IMR-90 (cell line): ENCODE results near the gene ACTA1. TPM values are rescaled to one million over a fixed set of nuclear protein-coding genes. Genes with fewer than 3 reads are reported as not detected.

ENCODE experiments used
- ATAC-seq: fragments of 200-7000 bp; cut with Tn5 transposase; 2 replicates; pipeline ENCODE4 v1.9.1; 2020; ENCODE audit warnings: low read depth, mild to moderate bottlenecking, moderate library complexity
- BruUV-seq: library from RNA; stranded (reverse); fragments of 400-500 nt; replicated peaks from 2 replicates; lab custom pipeline; 2021; lab: Mats Ljungman, UMichigan
- CTCF ChIA-PET: fragments of 300-600 bp; formaldehyde crosslinking; extraction: SDS; loops from one replicate; lab custom pipeline; 2021; ENCODE audit warnings: antibody characterized with exemption; lab: Yijun Ruan, JAX
- POLR2A ChIA-PET: fragments of 300-600 bp; sonication (Branson Sonifier 250); formaldehyde crosslinking; loops from one replicate; lab custom pipeline; 2022; ENCODE audit warnings: antibody characterized with exemption; ENCODE audit not compliant: unreplicated experiment; lab: Charles Lee
- DNase-seq: peaks from one replicate; pipeline ENCODE4 v3.0.0; 2013
- H2AFZ ChIP-seq: replicated peaks from 2 replicates; pipeline ENCODE3; 2013; ENCODE audit warnings: low read length, mild to moderate bottlenecking; ENCODE audit not compliant: poor library complexity
- H2AK5ac ChIP-seq: 2 replicates; pipeline ENCODE4 v1.6.1; 2013; ENCODE audit warnings: low read depth, low read length, inconsistent platforms
- H2AK9ac ChIP-seq: replicated peaks from 2 replicates; pipeline ENCODE3; 2013; ENCODE audit warnings: mild to moderate bottlenecking, low read depth, low read length, moderate library complexity; ENCODE audit not compliant: poor library complexity
- H2BK120ac ChIP-seq: 2 replicates; pipeline ENCODE4 v1.6.1; 2013; ENCODE audit warnings: low read depth, low read length, inconsistent platforms
- H2BK15ac ChIP-seq: 3 replicates; pipeline ENCODE4 v1.6.1; 2013; ENCODE audit warnings: low read depth, low read length, inconsistent platforms
- H2BK20ac ChIP-seq: 2 replicates; pipeline ENCODE4 v1.6.1; 2013; ENCODE audit warnings: low read depth, mild to moderate bottlenecking, inconsistent platforms, low read length, moderate library complexity
- H2BK5ac ChIP-seq: 2 replicates; pipeline ENCODE4 v1.6.1; 2013; ENCODE audit warnings: mild to moderate bottlenecking, low read depth, low read length, inconsistent platforms; ENCODE audit not compliant: poor library complexity, severe bottlenecking
- H3K14ac ChIP-seq: replicated peaks from 2 replicates; pipeline ENCODE4 v1.6.1; 2013; ENCODE audit warnings: low read depth, low read length, inconsistent platforms
- H3K18ac ChIP-seq: 2 replicates; pipeline ENCODE4 v1.6.1; 2013; ENCODE audit warnings: low read depth, low read length, control low read depth
- H3K23ac ChIP-seq: 2 replicates; pipeline ENCODE4 v1.6.1; 2013; ENCODE audit warnings: low read depth, low read length, inconsistent platforms
- H3K27ac ChIP-seq: 2 replicates; pipeline ENCODE4 v1.5.1; 2013; ENCODE audit warnings: mild to moderate bottlenecking, control low read depth, low read length; ENCODE audit not compliant: insufficient read depth
- H3K27me3 ChIP-seq: 2 replicates; pipeline ENCODE4 v1.6.1; 2013; ENCODE audit warnings: low read length; ENCODE audit not compliant: control insufficient read depth, insufficient read depth
- H3K36me3 ChIP-seq: 2 replicates; pipeline ENCODE4 v1.6.1; 2013; ENCODE audit warnings: low read length, mixed read lengths; ENCODE audit not compliant: control insufficient read depth, insufficient read depth
- H3K4ac ChIP-seq: 2 replicates; pipeline ENCODE4 v1.6.1; 2013; ENCODE audit warnings: low read depth, low read length, inconsistent platforms
- H3K4me1 ChIP-seq: 2 replicates; pipeline ENCODE4 v1.6.1; 2013; ENCODE audit warnings: low read length, mixed read lengths; ENCODE audit not compliant: control insufficient read depth, insufficient read depth
- H3K4me2 ChIP-seq: 2 replicates; pipeline ENCODE4 v1.6.1; 2013; ENCODE audit warnings: low read depth, mild to moderate bottlenecking, control low read depth, low read length, moderate library complexity
- H3K4me3 ChIP-seq: 2 replicates; pipeline ENCODE4 v1.5.1; 2013; ENCODE audit warnings: low read depth, mild to moderate bottlenecking, control low read depth, low read length, moderate library complexity; ENCODE audit not compliant: insufficient read depth
- H3K56ac ChIP-seq: 2 replicates; pipeline ENCODE4 v1.6.1; 2013; ENCODE audit warnings: low read length, inconsistent platforms; ENCODE audit not compliant: insufficient read depth; ENCODE audit errors: extremely low read depth
- H3K79me1 ChIP-seq, 2 experiments: 2 replicates each; pipeline ENCODE4 v1.6.1; 2013; ENCODE audit warnings: low read length in 2 of 2, inconsistent platforms in 1 of 2, low read depth in 1 of 2
- H3K9ac ChIP-seq: 2 replicates; pipeline ENCODE4 v1.6.1; 2013; ENCODE audit warnings: low read depth, low read length, control low read depth
- H3K9me1 ChIP-seq: 2 replicates; pipeline ENCODE4 v1.6.1; 2013; ENCODE audit warnings: low read length, inconsistent platforms; ENCODE audit not compliant: insufficient read depth
- H3K9me3 ChIP-seq: 2 replicates; pipeline ENCODE4 v1.6.1; 2013; ENCODE audit warnings: low read length; ENCODE audit not compliant: control insufficient read depth, insufficient read depth
- H4K20me1 ChIP-seq: 2 replicates; pipeline ENCODE4 v1.6.1; 2013; ENCODE audit warnings: low read length, inconsistent platforms; ENCODE audit not compliant: insufficient read depth
- H4K5ac ChIP-seq: 2 replicates; pipeline ENCODE4 v1.6.1; 2013; ENCODE audit warnings: mild to moderate bottlenecking, low read depth, low read length, control low read depth
- H4K8ac ChIP-seq, 2 experiments: 2 replicates each; pipeline ENCODE4 v1.6.1; 2013; ENCODE audit warnings: low read depth in 2 of 2, low read length in 2 of 2, control low read depth in 1 of 2, inconsistent platforms in 1 of 2
- H4K91ac ChIP-seq: 2 replicates; pipeline ENCODE4 v1.6.1; 2013; ENCODE audit warnings: low read depth, low read length, inconsistent platforms; ENCODE audit not compliant: insufficient read depth
- BHLHE40 ChIP-seq: fragments of 150-350 bp; IDR thresholded peaks from 2 replicates; pipeline ENCODE4 v1.6.1; 2016; ENCODE audit warnings: mild to moderate bottlenecking, low read depth, low read length
- CEBPB ChIP-seq: IDR thresholded peaks from 2 replicates; pipeline ENCODE4 v1.6.1; 2012; ENCODE audit warnings: low read depth, low read length, improper control_type of control experiment
- CHD1 ChIP-seq: IDR thresholded peaks from 2 replicates; pipeline ENCODE4 v1.6.1; 2012; ENCODE audit warnings: low read depth, low read length, improper control_type of control experiment
- CTCF ChIP-seq: conservative IDR thresholded peaks from 2 replicates; pipeline ENCODE4 v1.5.1; 2012; ENCODE audit warnings: mild to moderate bottlenecking, low read depth, low read length, improper control_type of control experiment
- ELK1 ChIP-seq: fragments of 150-350 bp; IDR thresholded peaks from 2 replicates; pipeline ENCODE4 v1.6.1; 2016; ENCODE audit warnings: low read depth, mild to moderate bottlenecking, low read length, moderate library complexity, borderline replicate concordance
- FOS ChIP-seq: fragments of 150-350 bp; IDR thresholded peaks from 2 replicates; pipeline ENCODE4 v1.6.1; 2016; ENCODE audit warnings: low read depth, low read length
- MAFK ChIP-seq: IDR thresholded peaks from 2 replicates; pipeline ENCODE4 v1.6.1; 2012; ENCODE audit warnings: low read depth, low read length, improper control_type of control experiment
- MAZ ChIP-seq: IDR thresholded peaks from 2 replicates; pipeline ENCODE4 v1.6.1; 2012; ENCODE audit warnings: low read depth, mild to moderate bottlenecking, low read length, improper control_type of control experiment, moderate library complexity, borderline replicate concordance
- MXI1 ChIP-seq: IDR thresholded peaks from 2 replicates; pipeline ENCODE4 v1.6.1; 2012; ENCODE audit warnings: low read depth, mild to moderate bottlenecking, low read length, moderate library complexity, borderline replicate concordance
- NFE2L2 ChIP-seq: fragments of 150-350 bp; IDR thresholded peaks from 2 replicates; pipeline ENCODE4 v1.6.1; 2016; ENCODE audit warnings: low read depth, mild to moderate bottlenecking, low read length
- POLR2A ChIP-seq: IDR thresholded peaks from 2 replicates; pipeline ENCODE4 v1.6.1; 2012; ENCODE audit warnings: mild to moderate bottlenecking, low read depth, low read length
- RAD21 ChIP-seq: IDR thresholded peaks from 2 replicates; pipeline ENCODE4 v1.6.1; 2012; ENCODE audit warnings: low read length, improper control_type of control experiment
- RCOR1 ChIP-seq: IDR thresholded peaks from 2 replicates; pipeline ENCODE4 v1.6.1; 2012; ENCODE audit warnings: mild to moderate bottlenecking, low read length, improper control_type of control experiment; ENCODE audit not compliant: insufficient replicate concordance
- RFX5 ChIP-seq: IDR thresholded peaks from 2 replicates; pipeline ENCODE4 v1.8.0; 2012; ENCODE audit warnings: low read depth, mild to moderate bottlenecking, low read length, moderate library complexity
- SMC3 ChIP-seq: fragments of 150-350 bp; IDR thresholded peaks from 2 replicates; pipeline ENCODE4 v1.6.1; 2016; ENCODE audit warnings: low read depth, mild to moderate bottlenecking, antibody characterized with exemption, low read length, moderate library complexity
- USF2 ChIP-seq: fragments of 150-350 bp; IDR thresholded peaks from 2 replicates; pipeline ENCODE4 v1.6.1; 2017; ENCODE audit warnings: mild to moderate bottlenecking, antibody characterized with exemption, low read length, low read depth
- WGBS, 2 experiments: methylation state at CpG; one replicate each; pipeline versions ENCODE4 v1.1.5 to v1.1.7; 2013; ENCODE audit warnings: missing lambda C conversion rate in 2 of 2; ENCODE audit not compliant: insufficient read length in 1 of 2; ENCODE audit errors: extremely low coverage in 2 of 2; 5-methylcytosine and 5-hydroxymethylcytosine counted together
- dilution Hi-C: fragments of 300-500 bp; cut with HindIII; formaldehyde crosslinking; loops from one replicate; pipeline ENCODE4 v1.14.3; 2018; ENCODE audit warnings: low sequenced_read_pairs; ENCODE audit not compliant: unreplicated experiment
- in situ Hi-C: fragments of 300-500 bp; cut with MboI; formaldehyde crosslinking; loops from 3 replicates; pipeline ENCODE4 v1.14.3; 2019; ENCODE audit warnings: low sequenced_read_pairs, inconsistent platforms, mixed read lengths
- intact Hi-C: fragments of 100-400 bp; cut with micrococcal nuclease; formaldehyde crosslinking; loops from 2 replicates; pipeline ENCODE4 v1.10.0; 2022
- polyA plus RNA-seq, 3 experiments: library from polyadenylated mRNA; depleted of rRNA; stranded (reverse); fragments of >200 nt; gene quantifications; 2 replicates each; pipeline ENCODE4 v1.2.3, GENCODE V29; 2012; ENCODE audit warnings: low replicate concordance in 1 of 3
- total RNA-seq: library from RNA; depleted of rRNA; stranded (reverse); fragments of >200 nt; gene quantifications from 2 replicates; pipeline ENCODE4 v1.2.3, GENCODE V29; 2012

The ACTA1 gene
- total and polyA plus RNA-seq, 2 of the 4 experiments (the other 2 are of a cell fraction) = not detected

- Histone ChIP-seq H3K79me1 (no peaks in the 10 kb centered on the region; a peak in 1 of 4 replicates), H3K4me3 (no peak overlapping the region), H2AK9ac (no peak overlapping the region), H3K18ac (no peak overlapping the region), H2AK5ac (no peak overlapping the region), H3K27ac (no peak overlapping the region), H3K4ac (no peak overlapping the region), H4K5ac (no peak overlapping the region), H4K91ac (no peak overlapping the region), H3K23ac (no peak overlapping the region), H3K9me3 (no peaks in the 10 kb centered on the region), H3K14ac (no peak overlapping the region), H3K4me2 (no peak overlapping the region), H2BK120ac (no peak overlapping the region), H4K8ac (no peak overlapping the region), H3K9ac (no peak overlapping the region), H2BK15ac (no peak overlapping the region), H4K20me1 (peaks cover 4% of the 10 kb centered on the region; the same call in 1 of the 2 replicates), H3K56ac (no peak overlapping the region), H2AFZ (no peak overlapping the region), H3K27me3 (peaks cover 25% of the 10 kb centered on the region), H2BK20ac (no peak overlapping the region), H3K4me1 (peaks cover 10% of the 10 kb centered on the region), H2BK5ac (no peak overlapping the region), H3K36me3 (peaks cover 9% of the 10 kb centered on the region), H3K9me1 (peaks cover 7% of the 10 kb centered on the region)
- ChIA-PET CTCF (interaction anchor here (0.7 to 0.9 kb wide), 2 partner anchors 14 to 32 kb away, joined by 3 read pairs; no protein-coding TSS in a partner anchor), POLR2A (no interaction called here)
- DNase-seq (no peak), ATAC-seq (no peak)
- dilution Hi-C loops = no loop called here
- WGBS, 2 experiments = no CpG with 5 or more reads among the region's 3 CpGs
- BruUV-seq = no TSS peak
- in situ Hi-C loops = no loop called here
- intact Hi-C loops = no loop called here
- TF ChIP-seq POLR2A (no peak), FOS (no peak), ELK1 (no peak), SMC3 (no peak), MXI1 (no peak), NFE2L2 (no peak), CEBPB (no peak), MAZ (no peak), CTCF (no peak), RCOR1 (no peak), CHD1 (no peak), RAD21 (no peak), MAFK (no peak), USF2 (no peak), BHLHE40 (no peak), RFX5 (no peak)
These were observed 4.1 kb upstream of the ACTA1 start for GRCh38 chr1:229438021-229438420.
